ENCODE results near the gene SNTB2.

SNTB2 gene

GRCh38 chr16:69325784-69326171 lies 138.8 kb downstream of the SNTB2 start:
- no peak for TF ChIP-seq USF1 (IDR thresholded peaks at IDR 0.05)
- TF ChIP-seq TEAD4 (IDR thresholded peaks at IDR 0.05) = no peak
- no peak for TF ChIP-seq ZBTB7A (IDR thresholded peaks at IDR 0.05; ENCODE audit: low read depth)
- TF ChIP-seq, protein P1, sequence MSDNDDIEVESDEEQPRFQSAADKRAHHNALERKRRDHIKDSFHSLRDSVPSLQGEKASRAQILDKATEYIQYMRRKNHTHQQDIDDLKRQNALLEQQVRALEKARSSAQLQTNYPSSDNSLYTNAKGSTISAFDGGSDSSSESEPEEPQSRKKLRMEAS (IDR thresholded peaks at IDR 0.05) = no peak
- TF ChIP-seq EGR1 (IDR thresholded peaks at IDR 0.05) = no peak
- TF ChIP-seq TCF12 (IDR thresholded peaks at IDR 0.05; ENCODE audit: low read depth) = no peak
- no peak for TF ChIP-seq EP300 (IDR thresholded peaks at IDR 0.05; ENCODE audit: borderline replicate concordance)

GRCh38 chr16:69326172-69326873 lies 139.4 kb downstream of the SNTB2 start:
- TF ChIP-seq YY1 (IDR thresholded peaks at IDR 0.05; ENCODE audit: low read depth) = no peak

GRCh38 chr16:69327585-69328310 lies 140.8 kb downstream of the SNTB2 start:
- TF ChIP-seq CREB1 (IDR thresholded peaks at IDR 0.05; ENCODE audit: low read depth) = no peak

- no peak for TF ChIP-seq ZBTB7A (IDR thresholded peaks at IDR 0.05; ENCODE audit: low read depth)
- TF ChIP-seq FOXM1 (IDR thresholded peaks at IDR 0.05; ENCODE audit: borderline replicate concordance, low read depth) = no peak
- TF ChIP-seq USF1 (IDR thresholded peaks at IDR 0.05) = no peak
- TF ChIP-seq EGR1 (IDR thresholded peaks at IDR 0.05) = no peak
- TF ChIP-seq, protein P1 (IDR thresholded peaks at IDR 0.05) = no peak
- no peak for TF ChIP-seq RAD21 (IDR thresholded peaks at IDR 0.05; ENCODE audit: low read depth)
Observed at GRCh38 chr16:69328854-69329316, 141.9 kb downstream of the SNTB2 start.

- TF ChIP-seq EGR1 (IDR thresholded peaks at IDR 0.05) (0 out of 2 replicates have a peak, but pooled peaks have one; percentile 24), FOXM1 (IDR thresholded peaks at IDR 0.05; ENCODE audit: borderline replicate concordance, low read depth) (no peak)
Observed at GRCh38 chr16:69329369-69330285, 142.7 kb downstream of the SNTB2 start.

GRCh38 chr16:69330286-69331109 lies 143.5 kb downstream of the SNTB2 start, which contains the start of gene PDF:
TSS of gene PDF (minus strand) at chr16:69330588. CDS start at chr16:69330570, 18 bp downstream.
- no peak for TF ChIP-seq NFIC (IDR thresholded peaks at IDR 0.05)
- peak; percentile 45; the same call in 1 of the 2 replicates for TF ChIP-seq TCF12 (IDR thresholded peaks at IDR 0.05; ENCODE audit: low read depth)
- TF ChIP-seq, protein P2, sequence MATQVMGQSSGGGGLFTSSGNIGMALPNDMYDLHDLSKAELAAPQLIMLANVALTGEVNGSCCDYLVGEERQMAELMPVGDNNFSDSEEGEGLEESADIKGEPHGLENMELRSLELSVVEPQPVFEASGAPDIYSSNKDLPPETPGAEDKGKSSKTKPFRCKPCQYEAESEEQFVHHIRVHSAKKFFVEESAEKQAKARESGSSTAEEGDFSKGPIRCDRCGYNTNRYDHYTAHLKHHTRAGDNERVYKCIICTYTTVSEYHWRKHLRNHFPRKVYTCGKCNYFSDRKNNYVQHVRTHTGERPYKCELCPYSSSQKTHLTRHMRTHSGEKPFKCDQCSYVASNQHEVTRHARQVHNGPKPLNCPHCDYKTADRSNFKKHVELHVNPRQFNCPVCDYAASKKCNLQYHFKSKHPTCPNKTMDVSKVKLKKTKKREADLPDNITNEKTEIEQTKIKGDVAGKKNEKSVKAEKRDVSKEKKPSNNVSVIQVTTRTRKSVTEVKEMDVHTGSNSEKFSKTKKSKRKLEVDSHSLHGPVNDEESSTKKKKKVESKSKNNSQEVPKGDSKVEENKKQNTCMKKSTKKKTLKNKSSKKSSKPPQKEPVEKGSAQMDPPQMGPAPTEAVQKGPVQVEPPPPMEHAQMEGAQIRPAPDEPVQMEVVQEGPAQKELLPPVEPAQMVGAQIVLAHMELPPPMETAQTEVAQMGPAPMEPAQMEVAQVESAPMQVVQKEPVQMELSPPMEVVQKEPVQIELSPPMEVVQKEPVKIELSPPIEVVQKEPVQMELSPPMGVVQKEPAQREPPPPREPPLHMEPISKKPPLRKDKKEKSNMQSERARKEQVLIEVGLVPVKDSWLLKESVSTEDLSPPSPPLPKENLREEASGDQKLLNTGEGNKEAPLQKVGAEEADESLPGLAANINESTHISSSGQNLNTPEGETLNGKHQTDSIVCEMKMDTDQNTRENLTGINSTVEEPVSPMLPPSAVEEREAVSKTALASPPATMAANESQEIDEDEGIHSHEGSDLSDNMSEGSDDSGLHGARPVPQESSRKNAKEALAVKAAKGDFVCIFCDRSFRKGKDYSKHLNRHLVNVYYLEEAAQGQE (IDR thresholded peaks at IDR 0.05; ENCODE audit: low read depth) = no peak
- TF ChIP-seq ZBTB7A (IDR thresholded peaks at IDR 0.05; ENCODE audit: low read depth) = no peak
- TF ChIP-seq YY1 (IDR thresholded peaks at IDR 0.05; ENCODE audit: low read depth) = peak; percentile 90
- TF ChIP-seq CEBPB (IDR thresholded peaks at IDR 0.05) = no peak
- TF ChIP-seq FOXM1 (IDR thresholded peaks at IDR 0.05; ENCODE audit: borderline replicate concordance, low read depth) = no peak
- TF ChIP-seq TAF1 (IDR thresholded peaks at IDR 0.05; ENCODE audit: low read depth) = peak; percentile 70
- no peak for TF ChIP-seq EP300 (IDR thresholded peaks at IDR 0.05; ENCODE audit: borderline replicate concordance)
- TF ChIP-seq, protein P1 (IDR thresholded peaks at IDR 0.05) = peak; percentile 63
- no peak for TF ChIP-seq TEAD4 (IDR thresholded peaks at IDR 0.05)
- TF ChIP-seq EGR1 (IDR thresholded peaks at IDR 0.05) = peak; percentile 2; the same call in 1 of the 2 replicates

Data from Ishikawa (cell line).